HG02970 (cell line): ENCODE data around the gene C21orf58.

ENCODE experiments used
- ATAC-seq: cut with Tn5 transposase; IDR thresholded peaks from one replicate; pipeline ENCODE4 v1.9.1; 2021; ENCODE audit warnings: mild to moderate bottlenecking, moderate library complexity, moderate number of reproducible peaks; ENCODE audit not compliant: unreplicated experiment, low FRiP score

C21orf58 gene

GRCh38 chr21:46354518-46354917 is 30.8 kb upstream of the C21orf58 start:
- ATAC-seq, result no peak

GRCh38 chr21:46354046-46354445 is 30.4 kb upstream of the C21orf58 start:
- no peak for ATAC-seq

- ATAC-seq, result no peak
Observed at GRCh38 chr21:46352913-46353312, 29.2 kb upstream of the C21orf58 start.

GRCh38 chr21:46352164-46352515 is 28.5 kb upstream of the C21orf58 start:
- no peak for ATAC-seq

GRCh38 chr21:46351476-46352163 is 27.9 kb upstream of the C21orf58 start:
- no peak for ATAC-seq

- ATAC-seq, result no peak
Observed at GRCh38 chr21:46350981-46351380, 27.3 kb upstream of the C21orf58 start.

GRCh38 chr21:46350571-46350970 is 26.9 kb upstream of the C21orf58 start:
- ATAC-seq, result no peak

- no peak for ATAC-seq
Observed at GRCh38 chr21:46349134-46349760, 25.6 kb upstream of the C21orf58 start.

GRCh38 chr21:46347791-46348381 is 24.2 kb upstream of the C21orf58 start:
- ATAC-seq, result no peak

GRCh38 chr21:46347203-46347550 is 23.5 kb upstream of the C21orf58 start:
- no peak for ATAC-seq

- ATAC-seq, result no peak
Observed at GRCh38 chr21:46346296-46347202, 22.9 kb upstream of the C21orf58 start.

GRCh38 chr21:46345861-46346260 is 22.2 kb upstream of the C21orf58 start:
- ATAC-seq, result no peak

- no peak for ATAC-seq
Observed at GRCh38 chr21:46344219-46344915, 20.7 kb upstream of the C21orf58 start.

- no peak for ATAC-seq
Observed at GRCh38 chr21:46340998-46341397, 17.3 kb upstream of the C21orf58 start.

- no peak for ATAC-seq
Observed at GRCh38 chr21:46336603-46337002, 12.9 kb upstream of the C21orf58 start.

GRCh38 chr21:46334351-46335140 is 10.9 kb upstream of the C21orf58 start:
- ATAC-seq, result no peak

- no peak for ATAC-seq
Observed at GRCh38 chr21:46329796-46330195, 6.1 kb upstream of the C21orf58 start.

- ATAC-seq, result no peak
Observed at GRCh38 chr21:46328151-46328550, 4.5 kb upstream of the C21orf58 start.

GRCh38 chr21:46327711-46328110 is 4.0 kb upstream of the C21orf58 start:
- ATAC-seq, result no peak
